H1 (cell line): ENCODE data around the gene KCNIP2. TPM values are rescaled to one million over a fixed set of nuclear protein-coding genes. Genes with fewer than 3 reads are reported as not detected.

Experiments
- CTCF ChIA-PET: fragments of 300-600 bp; sonication (Branson Sonifier 250); formaldehyde crosslinking; loops from one replicate; lab custom pipeline; 2021; ENCODE audit not compliant: partially characterized antibody; lab: Charles Lee
- POLR2A ChIA-PET: fragments of 300-600 bp; sonication (Branson Sonifier 250); formaldehyde crosslinking; loops from one replicate; lab custom pipeline; 2021; ENCODE audit warnings: inconsistent platforms; ENCODE audit not compliant: partially characterized antibody; lab: Charles Lee
- DNase-seq, 2 experiments: peaks; one replicate each; pipeline versions ENCODE4 v3.0.0 to v3.0.0-alpha.2; 2010 to 2022; ENCODE audit warnings: low spot score in 2 of 2, low read depth in 1 of 2, mixed read lengths in 1 of 2
- FAIRE-seq: peaks from 2 replicates; lab custom pipeline; 2011; peaks lifted over from hg19 to GRCh38; lab: Jason Lieb, UNC
- H2AFZ ChIP-seq: 2 replicates; pipeline ENCODE4 v1.8.1; 2012; ENCODE audit warnings: low read length, inconsistent platforms
- H2AK5ac ChIP-seq: 2 replicates; pipeline ENCODE4 v1.6.1; 2013; ENCODE audit warnings: low read depth, low read length
- H2BK120ac ChIP-seq: replicated peaks from 2 replicates; pipeline ENCODE3; 2013; ENCODE audit warnings: low read depth, low read length, inconsistent platforms
- H2BK12ac ChIP-seq: 2 replicates; pipeline ENCODE4 v1.6.1; 2013; ENCODE audit warnings: low read depth, low read length
- H2BK15ac ChIP-seq: 2 replicates; pipeline ENCODE4 v1.6.1; 2013; ENCODE audit warnings: low read length
- H2BK20ac ChIP-seq: 2 replicates; pipeline ENCODE4 v1.6.1; 2013; ENCODE audit warnings: low read length
- H2BK5ac ChIP-seq: 2 replicates; pipeline ENCODE4 v1.6.1; 2013; ENCODE audit warnings: low read depth, low read length
- H3K14ac ChIP-seq: 2 replicates; pipeline ENCODE4 v1.6.1; 2013; ENCODE audit warnings: inconsistent platforms; ENCODE audit not compliant: insufficient read length
- H3K18ac ChIP-seq: 2 replicates; pipeline ENCODE4 v1.6.1; 2013; ENCODE audit warnings: low read length; ENCODE audit errors: extremely low read depth
- H3K23ac ChIP-seq: 2 replicates; pipeline ENCODE4 v1.6.1; 2013; ENCODE audit warnings: inconsistent platforms; ENCODE audit not compliant: insufficient read length
- H3K23me2 ChIP-seq: 2 replicates; pipeline ENCODE4 v1.6.1; 2013; ENCODE audit warnings: low read depth, low read length
- H3K27ac ChIP-seq: 2 replicates; pipeline ENCODE4 v1.6.1; 2011; ENCODE audit warnings: low read depth, low read length, inconsistent platforms
- H3K27me3 ChIP-seq, 4 experiments: replicated peaks in 1 of 4; 1 replicate in 1 of 4; 2 replicates in 3 of 4; pipeline versions ENCODE4 v1.6.1 to v1.8.1; 2011 to 2013; ENCODE audit warnings: low read length in 3 of 4, mild to moderate bottlenecking in 3 of 4, inconsistent platforms in 2 of 4, mixed read lengths in 2 of 4, moderate library complexity in 1 of 4; ENCODE audit not compliant: control insufficient read depth in 3 of 4, insufficient read depth in 3 of 4; ENCODE audit errors: extremely low read depth in 1 of 4
- H3K36me3 ChIP-seq, 4 experiments: 2 replicates each; pipeline versions ENCODE4 v1.6.1 to v1.8.1; 2011 to 2013; ENCODE audit warnings: mild to moderate bottlenecking in 4 of 4, low read length in 3 of 4, moderate library complexity in 2 of 4, control low read depth in 1 of 4, inconsistent platforms in 1 of 4; ENCODE audit not compliant: insufficient read depth in 4 of 4, control insufficient read depth in 2 of 4
- H3K4ac ChIP-seq: replicated peaks from 2 replicates; pipeline ENCODE3; 2013; ENCODE audit warnings: low read length, low read depth, mixed read lengths, inconsistent platforms; ENCODE audit not compliant: insufficient read length
- H3K4me1 ChIP-seq, 4 experiments: replicated peaks in 1 of 4; 1 replicate in 1 of 4; 2 replicates in 3 of 4; pipeline versions ENCODE4 v1.6.1 to v1.8.1; 2011 to 2013; ENCODE audit warnings: low read length in 3 of 4, inconsistent platforms in 2 of 4, mixed read lengths in 1 of 4; ENCODE audit not compliant: insufficient read depth in 4 of 4, control insufficient read depth in 3 of 4
- H3K4me2 ChIP-seq, 2 experiments: 2 replicates each; pipeline versions ENCODE4 v1.6.1 to v1.8.1; 2011 to 2013; ENCODE audit warnings: low read depth in 2 of 2, low read length in 2 of 2, control low read depth in 1 of 2, inconsistent platforms in 1 of 2, mild to moderate bottlenecking in 1 of 2; ENCODE audit not compliant: insufficient read depth in 1 of 2
- H3K4me3 ChIP-seq, 4 experiments: fragments of 200-600, 300-600 bp in 1 of 4; sonication (generic), shearing (Covaris generic), sonication (Bioruptor Twin) in 1 of 4; 2 replicates each; pipeline versions ENCODE4 v1.5.1 to v1.8.1; 2011 to 2016; ENCODE audit warnings: low read length in 4 of 4, low read depth in 3 of 4, control low read depth in 2 of 4, inconsistent platforms in 2 of 4, mild to moderate bottlenecking in 2 of 4, mixed read lengths in 1 of 4, moderate library complexity in 1 of 4; ENCODE audit not compliant: insufficient read depth in 2 of 4; ENCODE audit errors: extremely low read depth in 1 of 4
- H3K56ac ChIP-seq: replicated peaks from 2 replicates; pipeline ENCODE3; 2013; ENCODE audit warnings: low read depth, mild to moderate bottlenecking, mixed read lengths, low read length, inconsistent platforms; ENCODE audit not compliant: insufficient read length
- H3K79me1 ChIP-seq: 2 replicates; pipeline ENCODE4 v1.6.1; 2013; ENCODE audit warnings: low read depth, low read length, control low read depth
- H3K79me2 ChIP-seq, 2 experiments: 2 replicates each; pipeline versions ENCODE4 v1.6.1 to v1.8.1; 2012 to 2013; ENCODE audit warnings: low read length in 2 of 2, mild to moderate bottlenecking in 2 of 2, inconsistent platforms in 1 of 2; ENCODE audit not compliant: insufficient read depth in 2 of 2, control insufficient read depth in 1 of 2
- H3K9ac ChIP-seq, 4 experiments: replicated peaks in 1 of 4; 1 replicate in 1 of 4; 2 replicates in 3 of 4; pipeline versions ENCODE4 v1.6.1 to v1.8.1; 2011 to 2013; ENCODE audit warnings: low read depth in 3 of 4, low read length in 3 of 4, control low read depth in 2 of 4, mild to moderate bottlenecking in 2 of 4, moderate library complexity in 2 of 4, inconsistent platforms in 1 of 4; ENCODE audit errors: extremely low read depth in 1 of 4
- H3K9me3 ChIP-seq, 2 experiments: 2 replicates each; pipeline versions ENCODE4 v1.6.1 to v1.8.1; 2012 to 2013; ENCODE audit warnings: mild to moderate bottlenecking in 2 of 2, moderate library complexity in 2 of 2, control low read depth in 1 of 2, inconsistent platforms in 1 of 2, low read depth in 1 of 2, low read length in 1 of 2, mixed read lengths in 1 of 2; ENCODE audit not compliant: insufficient read depth in 2 of 2
- H4K20me1 ChIP-seq, 2 experiments: replicated peaks in 1 of 2; 2 replicates each; pipeline versions ENCODE3 to v1.8.1; 2011 to 2013; ENCODE audit warnings: inconsistent platforms in 2 of 2, low read length in 2 of 2, mild to moderate bottlenecking in 1 of 2; ENCODE audit not compliant: insufficient read depth in 2 of 2, control insufficient read depth in 1 of 2
- H4K5ac ChIP-seq: 2 replicates; pipeline ENCODE4 v1.6.1; 2013; ENCODE audit warnings: low read length, low read depth, mixed read lengths, inconsistent platforms; ENCODE audit not compliant: insufficient read length
- H4K8ac ChIP-seq: 2 replicates; pipeline ENCODE4 v1.8.0; 2013; ENCODE audit warnings: mild to moderate bottlenecking, moderate library complexity, low read length, inconsistent platforms; ENCODE audit not compliant: insufficient read depth; ENCODE audit errors: extremely low read depth
- H4K91ac ChIP-seq: replicated peaks from 2 replicates; pipeline ENCODE3; 2013; ENCODE audit warnings: low read length, mixed read lengths, inconsistent platforms; ENCODE audit not compliant: insufficient read length
- CBX8 ChIP-seq: fragments of 300-800, 300-1000 bp; sonication (generic); IDR thresholded peaks from 2 replicates; pipeline ENCODE4 v1.7.1; 2016; ENCODE audit warnings: low read depth, low read length, borderline replicate concordance
- CREB1 ChIP-seq: IDR thresholded peaks from 2 replicates; pipeline ENCODE4 v1.6.1; 2012; ENCODE audit warnings: inconsistent platforms
- E2F6 ChIP-seq: IDR thresholded peaks from 2 replicates; pipeline ENCODE4 v1.6.1; 2012; ENCODE audit warnings: inconsistent platforms
- KDM1A ChIP-seq: fragments of 200-600, 300-600 bp; sonication (generic); IDR thresholded peaks from 2 replicates; pipeline ENCODE4 v1.7.1; 2016; ENCODE audit warnings: mild to moderate bottlenecking, low read length, borderline replicate concordance
- KDM4A ChIP-seq: IDR thresholded peaks from one replicate; pipeline ENCODE4 v1.7.1; 2012; ENCODE audit warnings: low read depth, mild to moderate bottlenecking, moderate library complexity, low read length, inconsistent platforms; ENCODE audit not compliant: severe bottlenecking
- WGBS, 2 experiments: shearing (Covaris generic) in 1 of 2; methylation state at CpG; one replicate each; pipeline versions ENCODE4 v1.1.6 to v1.1.7; 2013 to 2015; ENCODE audit warnings: low lambda C conversion rate in 2 of 2, mixed read lengths in 2 of 2, inconsistent platforms in 1 of 2, low coverage in 1 of 2, missing lambda C conversion rate in 1 of 2; ENCODE audit not compliant: insufficient replicate concordance in 2 of 2, insufficient coverage in 1 of 2, insufficient read length in 1 of 2; ENCODE audit errors: extremely low coverage in 1 of 2, missing lambda C conversion rate in 1 of 2; 5-methylcytosine and 5-hydroxymethylcytosine counted together
- polyA plus RNA-seq, 7 experiments: library from polyadenylated mRNA; depleted of rRNA in 3 of 7; stranded (reverse) in 5 of 7; unstranded in 2 of 7; fragments of >200 nt in 5 of 7; fragments of 200-250 nt in 2 of 7; gene quantifications; 1 replicate in 5 of 7; 2 replicates in 1 of 7; 4 replicates in 1 of 7; pipeline versions ENCODE4 v1.2.1 to v1.2.3, GENCODE V29; 2011 to 2013; ENCODE audit warnings: missing spikeins in 2 of 7, mixed read lengths in 2 of 7
- total RNA-seq: library from RNA; stranded (reverse); fragmentation: NEBNext Ultra II Directional; extraction: Animal tissue kit (Norgen Biotek cat#: 25700); gene quantifications from 2 replicates; pipeline ENCODE4 v1.2.1, GENCODE V29; 2021

Gene KCNIP2
- total and polyA plus RNA-seq, 2 of the 8 experiments (the other 6 are each of a cell fraction or from before 2014, with no cell fraction given): 2.7 to 6.0 TPM

GRCh38 chr10:101816913-101817336, 26.7 kb downstream of the KCNIP2 start:
- FAIRE-seq: no peak
- TF ChIP-seq KDM4A (no peak), CBX8 (no peak), E2F6 (no peak), CREB1 (no peak), KDM1A (no peak)

More at GRCh38 chr10:101816913-101817336, 26.7 kb downstream of the KCNIP2 start:
- Histone ChIP-seq H3K4me2 (peak overlapping the region; percentile 90 to 92), H3K9ac (peak overlapping the region in 3 of 4 experiments; percentile 100; a peak in 6 of 7 replicates), H3K56ac (no peak overlapping the region), H2BK12ac (no peak overlapping the region), H3K18ac (no peak overlapping the region), H3K14ac (no peak overlapping the region), H2BK15ac (no peak overlapping the region), H3K27ac (peak overlapping the region; percentile 100; the same call in 1 of the 2 replicates), H4K8ac (no peak overlapping the region), H4K91ac (no peak overlapping the region), H3K27me3 (no peaks in the 10 kb centered on the region), H3K23ac (no peak overlapping the region), H3K36me3 (peaks cover 0 to 13% (median 2%) of the 10 kb centered on the region in 4 experiments; a peak in 5 of 8 replicates), H2BK120ac (no peak overlapping the region), H3K4me1 (peaks cover 0 to 5% (median 0%) of the 10 kb centered on the region in 4 experiments; a peak in 3 of 7 replicates), H3K23me2 (peaks cover 14% of the 10 kb centered on the region), H3K4me3 (peak overlapping the region; percentile 77 to 98 (median 90)), H4K20me1 (peaks cover 27 to 35% of the 10 kb centered on the region in 2 experiments), H3K4ac (no peak overlapping the region), H3K79me1 (peaks cover 12% of the 10 kb centered on the region), H2BK5ac (peak overlapping the region; percentile 56; the same call in 1 of the 2 replicates), H4K5ac (no peak overlapping the region), H3K9me3 (no peaks in the 10 kb centered on the region), H2BK20ac (no peak overlapping the region), H3K79me2 (peaks cover 47 to 66% of the 10 kb centered on the region in 2 experiments), H2AFZ (no peak overlapping the region), H2AK5ac (no peak overlapping the region)
- no peak for DNase-seq
- ChIA-PET CTCF (interaction anchor here (3.2 to 7.0 kb wide), 2 partner anchors 20 to 36 kb away, joined by 13 to 46 read pairs; no protein-coding TSS in a partner anchor), POLR2A (interaction anchor here (0.7 to 6.0 kb wide), 7 partner anchors 14 to 34 kb away, joined by 3 to 100 read pairs (median 9); partner anchors contain the start of gene NPM3)
- WGBS, 2 experiments: 4% methylated on average over 14 of the region's 14 CpGs; no CpG with 5 or more reads in 1 of the 2 experiments
